Neuronal stem cell (in vitro differentiated cells): ENCODE results near the gene EXPH5.

ENCODE experiments used
- DNase-seq: peaks from one replicate; pipeline ENCODE4 v3.0.0-alpha.2; 2013; ENCODE audit warnings: low spot score
- H2AFZ ChIP-seq: one replicate; pipeline ENCODE4 v1.6.1; 2013; ENCODE audit warnings: mild to moderate bottlenecking, low read length, inconsistent platforms
- H2AK5ac ChIP-seq: 2 replicates; pipeline ENCODE4 v1.6.1; 2013; ENCODE audit warnings: low read depth, mild to moderate bottlenecking, inconsistent platforms, low read length, moderate library complexity, mixed read lengths
- H2BK120ac ChIP-seq: 2 replicates; pipeline ENCODE4 v1.6.1; 2013; ENCODE audit warnings: low read depth, mild to moderate bottlenecking, inconsistent platforms, low read length, moderate library complexity, mixed read lengths
- H2BK12ac ChIP-seq: one replicate; pipeline ENCODE4 v1.6.1; 2013; ENCODE audit warnings: low read length, inconsistent platforms
- H2BK15ac ChIP-seq: 2 replicates; pipeline ENCODE4 v1.6.1; 2013; ENCODE audit warnings: mild to moderate bottlenecking, low read length, inconsistent platforms, mixed read lengths
- H2BK5ac ChIP-seq: one replicate; pipeline ENCODE4 v1.6.1; 2013; ENCODE audit warnings: inconsistent platforms, mild to moderate bottlenecking, low read length, moderate library complexity
- H3K14ac ChIP-seq: one replicate; pipeline ENCODE4 v1.6.1; 2013; ENCODE audit warnings: low read length, inconsistent platforms
- H3K18ac ChIP-seq: 2 replicates; pipeline ENCODE4 v1.6.1; 2013; ENCODE audit warnings: low read length, inconsistent platforms
- H3K23ac ChIP-seq: 2 replicates; pipeline ENCODE4 v1.6.1; 2013; ENCODE audit warnings: low read depth, mild to moderate bottlenecking, mixed read lengths, low read length, inconsistent platforms; ENCODE audit not compliant: poor library complexity
- H3K27ac ChIP-seq: replicated peaks from 3 replicates; pipeline ENCODE4 v1.5.1; 2013; ENCODE audit warnings: low read length, inconsistent platforms
- H3K27me3 ChIP-seq, 3 experiments: 2 replicates each; pipeline ENCODE4 v1.6.1; 2013; ENCODE audit warnings: low read length in 3 of 3, mild to moderate bottlenecking in 2 of 3, inconsistent platforms in 1 of 3, low read depth in 1 of 3, mixed read lengths in 1 of 3, moderate library complexity in 1 of 3; ENCODE audit not compliant: control insufficient read depth in 3 of 3, insufficient read depth in 3 of 3
- H3K36me3 ChIP-seq, 2 donors: replicated peaks in 1 of 2; 2 replicates each; pipeline ENCODE4 v1.6.1; 2013; ENCODE audit warnings: low read length in 2 of 2; ENCODE audit not compliant: control insufficient read depth in 2 of 2, insufficient read depth in 2 of 2
- H3K4ac ChIP-seq: 2 replicates; pipeline ENCODE4 v1.6.1; 2013; ENCODE audit warnings: inconsistent platforms, mild to moderate bottlenecking, low read length, moderate library complexity
- H3K4me1 ChIP-seq, 2 donors: 1 replicate in 1 of 2; 2 replicates in 1 of 2; pipeline ENCODE4 v1.6.1; 2013; ENCODE audit warnings: low read length in 2 of 2, low read depth in 1 of 2; ENCODE audit not compliant: control insufficient read depth in 2 of 2, insufficient read depth in 1 of 2
- H3K4me2 ChIP-seq: one replicate; pipeline ENCODE4 v1.6.1; 2013; ENCODE audit warnings: mild to moderate bottlenecking, low read length, inconsistent platforms; ENCODE audit not compliant: insufficient read depth, poor library complexity, severe bottlenecking
- H3K4me3 ChIP-seq, 2 donors: 2 replicates each; pipeline ENCODE4 v1.5.1; 2013; ENCODE audit warnings: low read length in 2 of 2, mild to moderate bottlenecking in 2 of 2, inconsistent platforms in 1 of 2, moderate library complexity in 1 of 2
- H3K79me1 ChIP-seq: one replicate; pipeline ENCODE4 v1.6.1; 2013; ENCODE audit warnings: low read depth, mild to moderate bottlenecking, inconsistent platforms, low read length, moderate library complexity
- H3K9ac ChIP-seq: one replicate; pipeline ENCODE4 v1.6.1; 2013; ENCODE audit warnings: mild to moderate bottlenecking, low read depth, low read length, inconsistent platforms; ENCODE audit not compliant: poor library complexity
- H3K9me3 ChIP-seq, 2 donors: replicated peaks in 1 of 2; 2 replicates each; pipeline versions ENCODE3 to v1.6.1; 2013; ENCODE audit warnings: low read length in 2 of 2, mild to moderate bottlenecking in 2 of 2, inconsistent platforms in 1 of 2, low read depth in 1 of 2, mixed read lengths in 1 of 2, moderate library complexity in 1 of 2; ENCODE audit not compliant: control insufficient read depth in 2 of 2, insufficient read depth in 1 of 2
- H4K8ac ChIP-seq: one replicate; pipeline ENCODE4 v1.6.1; 2013; ENCODE audit warnings: low read depth, mild to moderate bottlenecking, inconsistent platforms, low read length, moderate library complexity
- H4K91ac ChIP-seq: one replicate; pipeline ENCODE4 v1.6.1; 2013; ENCODE audit warnings: low read length, low read depth, mild to moderate bottlenecking, inconsistent platforms; ENCODE audit not compliant: poor library complexity
- WGBS, 2 donors: extraction: QIAGEN DNeasy Blood & Tissue Kit; methylation state at CpG; one replicate each; pipeline ENCODE4 v1.1.7; 2013; ENCODE audit warnings: missing lambda C conversion rate in 2 of 2, mixed read lengths in 1 of 2; ENCODE audit not compliant: insufficient read length in 2 of 2, insufficient replicate concordance in 1 of 2; ENCODE audit errors: extremely low coverage in 2 of 2; 5-methylcytosine and 5-hydroxymethylcytosine counted together

Gene EXPH5

DNA sequence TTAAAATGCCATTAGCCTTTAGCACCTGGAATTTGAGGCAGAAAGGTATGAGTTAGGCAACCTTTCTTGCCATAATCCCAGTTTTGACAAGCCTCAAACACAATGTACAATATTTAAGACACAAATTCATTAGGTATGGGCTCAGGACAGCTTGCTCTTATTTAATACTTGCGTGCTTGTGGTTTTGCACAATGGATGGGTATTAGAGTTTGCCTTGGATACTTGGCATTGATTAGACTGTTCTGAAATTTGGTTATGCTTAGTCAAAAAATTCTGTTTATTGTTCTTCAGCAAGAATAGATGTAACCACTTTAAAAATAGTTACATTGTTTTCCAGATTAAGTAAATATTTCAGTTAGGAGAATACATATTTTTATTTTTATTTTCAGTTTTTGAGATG is 120.9 kb downstream of the EXPH5 start:
- H2BK120ac ChIP-seq = no peak overlapping the region
- no peak overlapping the region for H2BK15ac ChIP-seq
- H4K8ac ChIP-seq = no peak overlapping the region
- no peak overlapping the region for H4K91ac ChIP-seq
- H3K79me1 ChIP-seq = no peaks in the 10 kb centered on the region
- no peak overlapping the region for H3K9ac ChIP-seq
- H3K36me3 ChIP-seq = peaks cover 9 to 44% of the 10 kb centered on the region in 2 donors
- no peaks in the 10 kb centered on the region for H3K4me1 ChIP-seq
- no peak for DNase-seq
- no peak overlapping the region for H3K23ac ChIP-seq
- WGBS, 2 donors = no CpG with 5 or more reads among the region's 1 CpG
- no peak overlapping the region for H2AK5ac ChIP-seq
- H2BK5ac ChIP-seq = no peak overlapping the region
- no peak overlapping the region for H3K18ac ChIP-seq
- H3K14ac ChIP-seq = no peak overlapping the region
- H3K9me3 ChIP-seq = no peaks in the 10 kb centered on the region
- H3K27me3 ChIP-seq = no peaks in the 10 kb centered on the region
- H3K27ac ChIP-seq = no peak overlapping the region
- no peak overlapping the region for H2AFZ ChIP-seq
- H3K4me2 ChIP-seq = no peak overlapping the region
- no peak overlapping the region for H3K4ac ChIP-seq
- H3K4me3 ChIP-seq = no peak overlapping the region
- H2BK12ac ChIP-seq = no peak overlapping the region

DNA sequence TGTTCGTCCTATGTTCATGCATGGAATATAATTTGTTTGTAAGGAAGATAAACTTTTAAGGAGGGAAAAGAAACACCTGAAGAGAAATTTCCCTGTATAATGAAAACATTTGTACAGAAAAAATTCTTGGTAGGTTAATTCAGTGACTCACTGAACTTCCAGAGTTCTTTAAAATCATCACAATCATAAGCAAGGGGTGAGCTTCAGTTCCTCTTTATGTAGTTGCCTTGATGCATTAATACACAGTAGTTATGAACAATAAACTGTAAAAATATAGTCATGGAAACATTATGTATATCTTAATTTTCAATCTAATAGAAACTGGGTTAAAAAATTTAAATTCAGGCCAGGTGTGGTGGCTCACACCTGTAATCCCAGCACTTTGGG is 125.1 kb downstream of the EXPH5 start:
- Histone ChIP-seq H3K14ac (no peak overlapping the region), H3K9me3 (no peaks in the 10 kb centered on the region), H2BK120ac (no peak overlapping the region), H3K4ac (no peak overlapping the region), H3K4me2 (no peak overlapping the region), H3K9ac (no peak overlapping the region), H3K36me3 (peaks cover 2 to 4% of the 10 kb centered on the region in 2 donors), H3K79me1 (no peaks in the 10 kb centered on the region), H3K4me3 (no peak overlapping the region), H3K23ac (no peak overlapping the region), H2BK5ac (no peak overlapping the region), H3K18ac (no peak overlapping the region), H2BK15ac (no peak overlapping the region), H4K8ac (no peak overlapping the region), H2AFZ (peak overlapping the region; percentile 85), H3K27me3 (no peaks in the 10 kb centered on the region), H3K4me1 (no peaks in the 10 kb centered on the region), H2BK12ac (no peak overlapping the region), H4K91ac (no peak overlapping the region), H3K27ac (no peak overlapping the region), H2AK5ac (no peak overlapping the region)
- WGBS, 2 donors = no CpG with 5 or more reads among the region's 1 CpG
- no peak for DNase-seq

DNA sequence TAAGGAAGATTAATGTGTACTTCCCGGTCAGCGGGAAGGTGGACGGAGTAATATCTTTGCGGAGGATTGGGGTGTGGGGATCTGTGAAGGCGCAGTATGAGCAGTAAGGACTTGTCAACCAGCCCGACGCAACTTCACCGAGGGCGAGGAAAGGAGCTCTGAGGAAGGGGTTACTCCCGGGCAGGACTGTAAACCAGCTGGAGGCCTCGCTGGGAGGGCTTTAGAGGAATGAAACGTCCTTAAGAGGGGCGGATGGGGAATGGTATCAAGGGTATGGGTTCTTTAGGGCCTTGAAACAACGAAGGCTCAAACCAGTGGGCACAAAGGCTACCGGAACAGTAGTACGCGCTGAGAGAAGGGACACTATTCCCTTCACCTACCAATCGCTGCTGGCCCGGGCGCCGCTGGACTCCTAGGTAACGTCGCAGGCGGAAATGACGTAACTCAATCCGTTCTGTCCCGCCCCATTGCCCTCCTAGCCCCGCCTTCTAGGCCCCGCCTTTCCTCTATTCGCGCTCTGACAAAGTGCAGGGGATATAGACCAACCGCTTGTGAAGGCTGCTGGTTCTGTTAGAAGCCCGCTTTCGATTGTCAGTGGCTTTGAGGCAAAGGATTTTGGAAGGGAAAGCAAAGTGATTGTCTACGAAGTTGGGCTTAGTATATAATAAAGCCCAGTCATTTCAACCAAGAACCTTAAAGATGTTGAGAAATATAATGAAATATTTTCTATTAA is 126.3 kb downstream of the EXPH5 start, which contains the start of gene C11orf65:
C11orf65 (minus strand) TSS at position 439 of the 733 bp plus-strand sequence. CDS start 5,970 bp downstream, outside the sequence.
- Histone ChIP-seq H2AK5ac (no peak within 1 kb of the TSS), H3K36me3 (no peaks in the 10 kb centered on the region), H3K23ac (peak within 1 kb of the TSS; percentile 22), H2BK5ac (no peak within 1 kb of the TSS), H3K18ac (peak within 1 kb of the TSS; percentile 78), H4K91ac (no peak within 1 kb of the TSS), H3K27ac (peak within 1 kb of the TSS; percentile 88), H3K9ac (peak within 1 kb of the TSS; percentile 78), H3K27me3 (no peaks in the 10 kb centered on the region), H3K14ac (no peak within 1 kb of the TSS), H2BK120ac (no peak within 1 kb of the TSS), H3K4me1 (no peaks in the 10 kb centered on the region), H2BK12ac (no peak within 1 kb of the TSS), H3K4me3 (peak within 1 kb of the TSS; percentile 64 to 89), H3K4ac (no peak within 1 kb of the TSS), H2AFZ (peak within 1 kb of the TSS; percentile 85), H2BK15ac (no peak within 1 kb of the TSS), H3K9me3 (no peaks in the 10 kb centered on the region), H3K4me2 (peak within 1 kb of the TSS; percentile 61), H3K79me1 (no peaks in the 10 kb centered on the region), H4K8ac (no peak within 1 kb of the TSS)
- WGBS, 2 donors = no CpG with 5 or more reads among the region's 35 CpGs
- DNase-seq = peak; percentile 93

DNA sequence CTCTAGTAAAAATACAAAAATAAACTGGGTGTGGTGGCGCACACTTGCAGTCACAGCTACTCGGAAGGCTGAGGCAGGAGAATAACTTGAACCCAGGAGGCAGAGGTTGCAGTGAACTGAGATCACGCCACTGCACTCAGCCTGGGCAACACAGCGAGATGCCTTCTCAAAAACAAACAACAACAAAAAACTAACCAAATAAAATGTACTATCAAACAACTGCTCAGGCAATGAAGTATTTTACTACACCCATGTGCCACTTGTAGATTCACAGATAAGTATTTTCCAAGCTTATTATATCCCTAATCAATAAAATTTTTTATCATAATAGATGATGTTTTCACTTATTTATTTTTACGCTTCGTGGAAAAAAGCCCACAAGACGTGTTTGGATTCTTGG is 127.2 kb downstream of the EXPH5 start:
- Histone ChIP-seq H3K4me1 (no peaks in the 10 kb centered on the region), H4K91ac (no peak overlapping the region), H3K27ac (no peak overlapping the region), H3K14ac (no peak overlapping the region), H3K18ac (no peak overlapping the region), H3K23ac (no peak overlapping the region), H3K9me3 (no peaks in the 10 kb centered on the region), H2AK5ac (no peak overlapping the region), H3K79me1 (no peaks in the 10 kb centered on the region), H3K4me3 (peak overlapping the region in 1 of 2 donors; percentile 64), H3K27me3 (no peaks in the 10 kb centered on the region), H3K4me2 (peak overlapping the region; percentile 61), H2BK15ac (no peak overlapping the region), H2BK12ac (no peak overlapping the region), H4K8ac (no peak overlapping the region), H2AFZ (peak overlapping the region; percentile 85), H3K4ac (no peak overlapping the region), H3K9ac (no peak overlapping the region), H2BK120ac (no peak overlapping the region), H2BK5ac (no peak overlapping the region), H3K36me3 (no peaks in the 10 kb centered on the region)
- no CpG with 5 or more reads among the region's 7 CpGs for WGBS, 2 donors
- no peak for DNase-seq
